GM12878 (cell line): ENCODE data around the gene EDC4. TPM values are rescaled to one million over a fixed set of nuclear protein-coding genes. Genes with fewer than 3 reads are reported as not detected.

Source experiments
- ATF7 ChIP-seq: fragments of 450-650 bp; IDR thresholded peaks from 2 replicates; pipeline ENCODE4 v1.6.1; 2016; ENCODE audit warnings: low read depth, mild to moderate bottlenecking
- DPF2 ChIP-seq: fragments of 450-650 bp; IDR thresholded peaks from 2 replicates; pipeline ENCODE4 v1.6.1; 2017; ENCODE audit warnings: mild to moderate bottlenecking
- FOXM1 ChIP-seq: IDR thresholded peaks from 2 replicates; pipeline ENCODE4 v1.6.1; 2012; ENCODE audit warnings: low read depth, mild to moderate bottlenecking, inconsistent platforms, low read length, moderate library complexity
- HDGF ChIP-seq: fragments of 450-650 bp; IDR thresholded peaks from 2 replicates; pipeline ENCODE4 v1.6.1; 2016; ENCODE audit warnings: antibody characterized with exemption
- IKZF1 ChIP-seq: fragments of 450-650 bp; conservative IDR thresholded peaks from 2 replicates; pipeline ENCODE4 v1.6.1; 2017; ENCODE audit warnings: antibody characterized with exemption, mild to moderate bottlenecking
- IRF5 ChIP-seq: fragments of 450-650 bp; IDR thresholded peaks from 2 replicates; pipeline ENCODE4 v1.6.1; 2017; ENCODE audit warnings: borderline replicate concordance
- LARP7 ChIP-seq: fragments of 450-650 bp; IDR thresholded peaks from 2 replicates; pipeline ENCODE4 v1.6.1; 2017; ENCODE audit warnings: mild to moderate bottlenecking
- MYB ChIP-seq: fragments of 150-350 bp; IDR thresholded peaks from 2 replicates; pipeline ENCODE4 v1.6.1; 2014; ENCODE audit warnings: mild to moderate bottlenecking, low read depth, low read length, borderline replicate concordance
- NFYB ChIP-seq: IDR thresholded peaks from 2 replicates; pipeline ENCODE4 v1.6.1; 2011; ENCODE audit warnings: low read depth, mild to moderate bottlenecking, low read length, improper control_type of control experiment, moderate library complexity; ENCODE audit not compliant: insufficient read depth
- NKRF ChIP-seq: fragments of 450-650 bp; conservative IDR thresholded peaks from 2 replicates; pipeline ENCODE4 v1.6.1; 2017; ENCODE audit warnings: mild to moderate bottlenecking, moderate library complexity
- POLR2A ChIP-seq: IDR thresholded peaks from 2 replicates; pipeline ENCODE4 v1.6.1; 2011; ENCODE audit warnings: low read depth, mild to moderate bottlenecking, low read length
- RBBP5 ChIP-seq: fragments of 200-600 bp; sonication (generic); conservative IDR thresholded peaks from 2 replicates; pipeline ENCODE4 v1.6.1; 2016
- RELA ChIP-seq: fragments of 450-650 bp; IDR thresholded peaks from 2 replicates; pipeline ENCODE4 v1.8.0; 2014; ENCODE audit warnings: borderline replicate concordance; ENCODE audit not compliant: partially characterized antibody
- REST ChIP-seq: IDR thresholded peaks from 2 replicates; pipeline ENCODE4 v1.6.1; 2012; ENCODE audit warnings: mild to moderate bottlenecking, low read depth, low read length
- TAF1 ChIP-seq: IDR thresholded peaks from 2 replicates; pipeline ENCODE4 v1.6.1; 2011; ENCODE audit warnings: mild to moderate bottlenecking, low read depth, low read length, borderline replicate concordance
- TCF3 ChIP-seq: IDR thresholded peaks from 2 replicates; pipeline ENCODE4 v1.6.1; 2012; ENCODE audit warnings: low read depth, mild to moderate bottlenecking, low read length, borderline replicate concordance; ENCODE audit not compliant: insufficient read depth
- WRNIP1 ChIP-seq: IDR thresholded peaks from 2 replicates; pipeline ENCODE4 v1.6.1; 2011; ENCODE audit warnings: low read depth, low read length, improper control_type of control experiment, borderline replicate concordance
- ZBTB33 ChIP-seq: fragments of 450-650 bp; IDR thresholded peaks from 2 replicates; pipeline ENCODE4 v1.6.1; 2017; ENCODE audit warnings: mild to moderate bottlenecking
- ZNF24 ChIP-seq: fragments of 450-650 bp; IDR thresholded peaks from 2 replicates; pipeline ENCODE4 v1.6.1; 2017; ENCODE audit warnings: antibody characterized with exemption, mild to moderate bottlenecking
- ZNF622 ChIP-seq: fragments of 450-650 bp; IDR thresholded peaks from 2 replicates; pipeline ENCODE4 v1.6.1; 2017; ENCODE audit warnings: mild to moderate bottlenecking, inconsistent platforms
- polyA plus RNA-seq, 11 experiments: library from polyadenylated mRNA; depleted of rRNA in 4 of 11; unstranded in 6 of 11; stranded (reverse) in 5 of 11; fragments of >200 nt; fragmentation: Nextera tagmentation in 4 of 11; fragmentation: Illumina TruSeq in 1 of 11; extraction: Ambion mirVana in 4 of 11; extraction: Trizol in 1 of 11; gene quantifications; 1 replicate in 1 of 11; 2 replicates in 10 of 11; pipeline versions ENCODE4 v1.2.1 to v1.2.3, GENCODE V29; 2011 to 2016; ENCODE audit warnings: inconsistent platforms in 2 of 11, missing spikeins in 2 of 11, low read depth in 1 of 11
- total RNA-seq, 4 experiments: library from RNA; depleted of rRNA in 3 of 4; stranded (reverse); fragments of >200 nt in 3 of 4; fragmentation: Illumina TruSeq in 1 of 4; extraction: Trizol in 1 of 4; gene quantifications; 2 replicates each; pipeline versions ENCODE4 v1.2.1 to v1.2.3, GENCODE V29; 2013 to 2021

Gene EDC4
- total and polyA plus RNA-seq, 10 of the 15 experiments (the other 5 are each of a cell fraction or from before 2014, with no cell fraction given), result 1.2 to 86.0 (median 53.4) TPM

- TF ChIP-seq NKRF (peak; percentile 81), WRNIP1 (no peak), NFYB (no peak), POLR2A (peak; percentile 16), ZBTB33 (no peak), ZNF622 (no peak), IRF5 (no peak), RELA (no peak), REST (no peak), IKZF1 (no peak), DPF2 (0 out of 2 replicates have a peak, but pooled peaks have one; percentile 17), LARP7 (peak; percentile 31; the same call in 1 of the 2 replicates), MYB (no peak), ZNF24 (0 out of 2 replicates have a peak, but pooled peaks have one; percentile 27), RBBP5 (no peak), ATF7 (no peak), TCF3 (0 out of 2 replicates have a peak, but pooled peaks have one; percentile 11), TAF1 (0 out of 2 replicates have a peak, but pooled peaks have one; percentile 56), FOXM1 (no peak), HDGF (peak; percentile 36; the same call in 1 of the 2 replicates)
These were observed 25.6 kb upstream of the EDC4 start, which contains the start of gene CENPT (continued) for GRCh38 chr16:67847064-67847861.
